ENCODE results near the gene LRMDA. TPM values are rescaled to one million over a fixed set of nuclear protein-coding genes. Genes with fewer than 3 reads are reported as not detected.

The LRMDA gene
- polyA plus RNA-seq, 1 donor (not counting 4 experiments of a cell fraction or from before 2014, with no cell fraction given), result not detected

- no peaks in the 10 kb centered on the region for H3K9me1 ChIP-seq (ENCODE audit: control insufficient read depth, extremely low read depth, insufficient read depth, low read length)
- H3K27ac ChIP-seq (ENCODE audit: control insufficient read depth, insufficient read depth, low read length), result no peak overlapping the region
- no peaks in the 10 kb centered on the region for H3K4me1 ChIP-seq (ENCODE audit: control insufficient read depth, extremely low read depth, insufficient read depth, low read length)
- no peak overlapping the region for H3K4me3 ChIP-seq (ENCODE audit: control insufficient read depth in 2 of 3, extremely low read depth in 1 of 3, insufficient read depth in 2 of 3, low read depth in 1 of 3, low read length in 3 of 3)
- no peaks in the 10 kb centered on the region for H4K20me1 ChIP-seq (ENCODE audit: control insufficient read depth, extremely low read depth, insufficient read depth, low read length)
- FAIRE-seq (no peak), DNase-seq (ENCODE audit: low read depth, low spot score) (no peak)
- H3K36me3 ChIP-seq (ENCODE audit: control insufficient read depth in 2 of 2, extremely low read depth in 1 of 2, insufficient read depth in 2 of 2, low read length in 2 of 2), result no peaks in the 10 kb centered on the region
- H3K79me2 ChIP-seq (ENCODE audit: control insufficient read depth, insufficient read depth, low read length), result no peaks in the 10 kb centered on the region
- no peaks in the 10 kb centered on the region for H3K9me3 ChIP-seq (ENCODE audit: control insufficient read depth, low read depth, low read length)
- no peak overlapping the region for H2AFZ ChIP-seq (ENCODE audit: control insufficient read depth, low read length)
- dilution Hi-C loops (cut with MboI; ENCODE audit: extremely low pct_ligation_motif_present, low sequenced_read_pairs), result no loop called here
- peaks cover 4% of the 10 kb centered on the region for H3K27me3 ChIP-seq (ENCODE audit: control insufficient read depth, extremely low read depth, insufficient read depth, low read length)
- no peak overlapping the region for H3K9ac ChIP-seq (ENCODE audit: control insufficient read depth, extremely low read depth, insufficient read depth, low read length)
- no peak for TF ChIP-seq CTCF (optimal IDR thresholded peaks at IDR 0.05 in 1 of 3, IDR thresholded peaks at IDR 0.05 in 1 of 3, conservative IDR thresholded peaks at IDR 0.05 in 1 of 3; ENCODE audit: extremely low read depth in 1 of 3, insufficient read depth in 2 of 3, low read length in 3 of 3)
- TF ChIP-seq EZH2 (IDR thresholded peaks at IDR 0.05; ENCODE audit: low read length), result no peak
- H3K4me2 ChIP-seq (ENCODE audit: control insufficient read depth, extremely low read depth, insufficient read depth, low read depth, low read length), result no peak overlapping the region
These were observed 203.5 kb downstream of the LRMDA start for GRCh38 chr10:75634947-75635346.

DNA sequence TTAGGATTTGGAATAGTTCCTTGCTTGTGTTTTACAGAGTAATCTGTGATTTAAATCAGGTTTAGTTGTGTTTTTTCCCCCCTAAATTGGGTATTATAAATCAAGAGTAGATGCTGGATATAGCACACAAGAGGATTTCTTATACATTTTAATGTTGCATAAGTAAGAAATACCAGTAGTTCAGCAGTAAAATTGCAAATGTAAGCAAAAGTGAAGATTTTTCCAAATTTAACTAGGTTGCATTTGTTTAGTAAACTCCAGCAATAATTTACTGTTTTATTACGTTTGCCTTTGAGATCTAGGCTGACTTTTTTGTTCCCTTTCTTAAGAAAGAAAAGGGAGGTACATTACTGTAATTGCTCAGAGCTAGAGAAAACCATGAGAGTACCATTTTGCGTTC is 207.3 kb downstream of the LRMDA start:
- no peak for FAIRE-seq
- Histone ChIP-seq H3K9me1 (ENCODE audit: control insufficient read depth, extremely low read depth, insufficient read depth, low read length) (no peaks in the 10 kb centered on the region), H3K4me2 (ENCODE audit: control insufficient read depth, extremely low read depth, insufficient read depth, low read depth, low read length) (no peak overlapping the region), H3K4me1 (ENCODE audit: control insufficient read depth, extremely low read depth, insufficient read depth, low read length) (no peaks in the 10 kb centered on the region), H3K27ac (ENCODE audit: control insufficient read depth, insufficient read depth, low read length) (no peak overlapping the region), H4K20me1 (ENCODE audit: control insufficient read depth, extremely low read depth, insufficient read depth, low read length) (no peaks in the 10 kb centered on the region), H3K9me3 (ENCODE audit: control insufficient read depth, low read depth, low read length) (no peaks in the 10 kb centered on the region), H2AFZ (ENCODE audit: control insufficient read depth, low read length) (no peak overlapping the region), H3K79me2 (ENCODE audit: control insufficient read depth, insufficient read depth, low read length) (no peaks in the 10 kb centered on the region), H3K4me3 (ENCODE audit: control insufficient read depth in 2 of 3, extremely low read depth in 1 of 3, insufficient read depth in 2 of 3, low read depth in 1 of 3, low read length in 3 of 3) (no peak overlapping the region), H3K36me3 (ENCODE audit: control insufficient read depth in 2 of 2, extremely low read depth in 1 of 2, insufficient read depth in 2 of 2, low read length in 2 of 2) (no peaks in the 10 kb centered on the region), H3K27me3 (ENCODE audit: control insufficient read depth, extremely low read depth, insufficient read depth, low read length) (peaks cover 7% of the 10 kb centered on the region), H3K9ac (ENCODE audit: control insufficient read depth, extremely low read depth, insufficient read depth, low read length) (no peak overlapping the region)
- TF ChIP-seq EZH2 (IDR thresholded peaks at IDR 0.05; ENCODE audit: low read length) (no peak), CTCF (optimal IDR thresholded peaks at IDR 0.05 in 1 of 3, IDR thresholded peaks at IDR 0.05 in 1 of 3, conservative IDR thresholded peaks at IDR 0.05 in 1 of 3; ENCODE audit: extremely low read depth in 1 of 3, insufficient read depth in 2 of 3, low read length in 3 of 3) (no peak)
- DNase-seq (ENCODE audit: low read depth, low spot score), result no peak
- dilution Hi-C loops (cut with MboI; ENCODE audit: extremely low pct_ligation_motif_present, low sequenced_read_pairs), result no loop called here

All from keratinocyte (primary cell).